Stimulated activated CD4-positive, alpha-beta T cell treated with anti-CD3 and anti-CD28 coated beads, Interleukin-2, amount 100 ng/mL, for 4 hours (primary cell): Measurements from ENCODE around the gene WNK1.

Experiments
- DNase-seq: peaks from one replicate; pipeline ENCODE4 v3.0.0-alpha.2; 2020; ENCODE audit warnings: low read depth

The WNK1 gene

GRCh38 chr12:951176-951575, 198.8 kb downstream of the WNK1 start:
- no peak for DNase-seq

- DNase-seq = no peak
Observed at GRCh38 chr12:953776-954175, 201.4 kb downstream of the WNK1 start.

GRCh38 chr12:954741-955140, 202.4 kb downstream of the WNK1 start:
- DNase-seq = no peak

- DNase-seq = no peak
Observed at GRCh38 chr12:955939-956338, 203.6 kb downstream of the WNK1 start.

DNA sequence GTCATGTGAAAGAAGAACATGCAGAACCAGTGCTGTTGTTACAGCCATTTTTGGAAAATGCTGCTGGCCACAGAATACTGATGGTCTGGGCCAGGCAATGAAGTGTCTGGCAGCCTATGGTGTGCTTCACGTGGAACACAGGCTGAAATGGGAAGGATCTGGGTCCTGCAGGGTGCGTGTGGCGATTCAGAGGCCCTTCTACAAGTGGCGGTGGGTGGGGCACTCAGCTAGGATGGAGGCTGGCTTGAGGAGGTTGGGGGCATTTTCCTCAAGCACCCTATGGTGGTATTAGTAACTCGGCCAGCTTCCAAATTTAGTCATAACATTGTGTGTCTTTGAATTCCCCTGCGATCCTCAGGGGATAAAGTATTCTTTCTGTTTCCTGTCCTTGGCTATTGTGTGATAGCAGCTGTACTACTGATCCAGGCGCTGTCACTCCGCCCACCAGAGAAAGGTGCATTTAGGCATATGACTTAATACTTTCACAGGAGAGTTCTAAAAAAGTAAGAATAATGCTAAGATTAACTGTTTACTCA, 206.3 kb downstream of the WNK1 start:
- no peak for DNase-seq
